ENCODE results near the gene PHACTR2.

DNA sequence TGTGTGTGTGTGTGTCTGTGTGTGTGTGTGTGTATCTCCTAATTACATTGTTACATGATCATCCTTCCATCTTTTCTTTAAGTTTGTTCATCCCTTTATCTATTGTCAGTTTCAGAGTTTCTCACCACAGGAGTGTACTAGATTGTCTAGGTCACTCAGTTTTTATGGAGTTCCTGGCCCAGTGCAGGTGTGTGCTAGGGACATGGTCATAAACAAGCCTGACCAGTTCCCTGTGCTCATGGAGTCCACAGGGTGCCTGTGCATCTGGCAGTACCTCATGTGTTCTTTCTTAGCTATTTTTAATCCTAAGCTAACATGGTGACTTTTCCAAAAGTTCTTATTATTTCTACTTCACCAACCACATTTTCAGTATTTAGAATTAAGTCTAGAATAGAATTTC, 43.9 kb downstream of the PHACTR2 start:
- TF ChIP-seq, protein P1, sequence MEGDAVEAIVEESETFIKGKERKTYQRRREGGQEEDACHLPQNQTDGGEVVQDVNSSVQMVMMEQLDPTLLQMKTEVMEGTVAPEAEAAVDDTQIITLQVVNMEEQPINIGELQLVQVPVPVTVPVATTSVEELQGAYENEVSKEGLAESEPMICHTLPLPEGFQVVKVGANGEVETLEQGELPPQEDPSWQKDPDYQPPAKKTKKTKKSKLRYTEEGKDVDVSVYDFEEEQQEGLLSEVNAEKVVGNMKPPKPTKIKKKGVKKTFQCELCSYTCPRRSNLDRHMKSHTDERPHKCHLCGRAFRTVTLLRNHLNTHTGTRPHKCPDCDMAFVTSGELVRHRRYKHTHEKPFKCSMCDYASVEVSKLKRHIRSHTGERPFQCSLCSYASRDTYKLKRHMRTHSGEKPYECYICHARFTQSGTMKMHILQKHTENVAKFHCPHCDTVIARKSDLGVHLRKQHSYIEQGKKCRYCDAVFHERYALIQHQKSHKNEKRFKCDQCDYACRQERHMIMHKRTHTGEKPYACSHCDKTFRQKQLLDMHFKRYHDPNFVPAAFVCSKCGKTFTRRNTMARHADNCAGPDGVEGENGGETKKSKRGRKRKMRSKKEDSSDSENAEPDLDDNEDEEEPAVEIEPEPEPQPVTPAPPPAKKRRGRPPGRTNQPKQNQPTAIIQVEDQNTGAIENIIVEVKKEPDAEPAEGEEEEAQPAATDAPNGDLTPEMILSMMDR (IDR thresholded peaks at IDR 0.05) = no peak
- TF ChIP-seq POLR2A (IDR thresholded peaks at IDR 0.05) (no peak), EP300 (IDR thresholded peaks at IDR 0.05) (no peak)

Data from tibial nerve (tissue), 4 donors.